ENCODE results near the gene KATNAL1. TPM values are rescaled to one million over a fixed set of nuclear protein-coding genes. Genes with fewer than 3 reads are reported as not detected.

Gene KATNAL1
- total and polyA plus RNA-seq, 12 donors: 1.5 to 17.9 (median 9.4) TPM

DNA sequence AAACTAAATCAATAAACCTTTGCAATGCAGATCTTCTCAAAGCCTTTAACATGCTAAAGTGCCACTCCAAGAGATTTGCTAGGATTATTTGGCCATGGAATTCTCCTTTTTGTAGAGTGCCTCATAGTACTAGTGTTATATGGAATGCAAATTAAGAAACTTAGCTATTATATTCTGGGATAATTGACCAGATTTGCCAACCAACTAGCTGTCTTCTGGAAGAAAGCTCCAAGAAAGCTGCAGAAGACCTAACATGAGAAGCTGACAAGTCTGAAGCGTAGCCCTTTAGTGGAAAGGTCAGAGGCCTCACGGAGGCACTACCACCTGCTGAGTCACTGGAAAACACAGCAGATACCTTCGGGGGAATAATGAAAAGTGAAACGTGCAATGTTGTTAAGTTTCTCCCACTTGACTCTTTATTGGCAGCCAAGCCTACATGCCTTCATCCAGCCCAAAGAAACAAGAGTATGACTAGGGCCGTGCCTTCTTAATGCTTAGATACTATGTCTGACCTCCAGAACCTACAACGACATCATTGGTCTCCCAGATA, 29.8 kb upstream of the KATNAL1 start:
- Histone ChIP-seq H3K9me3 (replicated peaks in 1 of 3) (no peaks in the 10 kb centered on the region), H3K27me3 (no peaks in the 10 kb centered on the region), H3K36me3 (replicated peaks in 1 of 2) (no peaks in the 10 kb centered on the region), H3K4me3 (no peak overlapping the region), H3K4me1 (replicated peaks in 1 of 2) (peaks cover 16 to 37% of the 10 kb centered on the region in 2 donors), H3K27ac (no peak overlapping the region)
- intact Hi-C loops (cut with DNase I): no loop called here
- DNase-seq: no peak
- no peak for TF ChIP-seq CTCF (IDR thresholded peaks at IDR 0.05)
- TF ChIP-seq POLR2A (IDR thresholded peaks at IDR 0.05): no peak
- WGBS, 4 donors: 86 to 89% (median 88%) methylated on average over 6 of the region's 6 CpGs

- H3K27me3 ChIP-seq: no peaks in the 10 kb centered on the region
- H3K36me3 ChIP-seq (replicated peaks in 1 of 2): no peaks in the 10 kb centered on the region
- no peak overlapping the region for H3K4me3 ChIP-seq
- TF ChIP-seq CTCF (IDR thresholded peaks at IDR 0.05) (peak; percentile 20 to 50 (median 32)), POLR2A (IDR thresholded peaks at IDR 0.05) (no peak)
- peaks cover 6 to 20% of the 10 kb centered on the region in 2 donors for H3K4me1 ChIP-seq (replicated peaks in 1 of 2)
- WGBS, 4 donors: 86 to 96% (median 88%) methylated on average over 12 to 13 of the region's 13 CpGs
- DNase-seq: no peak
- H3K27ac ChIP-seq: no peak overlapping the region
- H3K9me3 ChIP-seq (replicated peaks in 1 of 3): no peaks in the 10 kb centered on the region
- intact Hi-C loops (cut with DNase I): no loop called here
Measured at GRCh38 chr13:30334663-30335386, 27.5 kb upstream of the KATNAL1 start.

DNA sequence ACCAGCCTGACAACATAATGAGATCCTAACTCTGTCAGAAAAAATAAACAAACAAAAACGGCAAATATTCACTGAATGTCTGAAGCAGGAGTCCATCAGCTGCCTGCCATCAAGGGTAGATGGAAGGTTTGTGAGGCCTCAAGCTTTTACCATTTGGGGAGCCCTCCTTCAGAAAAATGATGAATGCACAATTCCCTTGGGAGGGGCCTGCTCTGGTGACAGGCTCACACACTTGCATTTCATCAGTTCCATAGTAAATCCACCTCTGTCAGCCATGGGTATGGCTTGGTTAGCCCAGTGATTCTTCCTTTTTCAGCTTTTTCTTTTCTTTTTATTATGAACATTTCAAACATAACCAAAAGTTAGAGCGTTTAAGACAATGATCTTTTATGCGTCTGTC, 26.3 kb upstream of the KATNAL1 start:
- TF ChIP-seq POLR2A (IDR thresholded peaks at IDR 0.05) (no peak), CTCF (IDR thresholded peaks at IDR 0.05) (no peak)
- no peak for DNase-seq
- Histone ChIP-seq H3K4me1 (replicated peaks in 1 of 2) (peaks cover under 1 to 10% of the 10 kb centered on the region in 2 donors), H3K9me3 (replicated peaks in 1 of 3) (no peaks in the 10 kb centered on the region), H3K27ac (no peak overlapping the region), H3K27me3 (no peaks in the 10 kb centered on the region), H3K4me3 (no peak overlapping the region), H3K36me3 (replicated peaks in 1 of 2) (no peaks in the 10 kb centered on the region)
- intact Hi-C loops (cut with DNase I): no loop called here
- WGBS, 4 donors: 73 to 86% (median 79%) methylated on average over 3 of the region's 3 CpGs

DNA sequence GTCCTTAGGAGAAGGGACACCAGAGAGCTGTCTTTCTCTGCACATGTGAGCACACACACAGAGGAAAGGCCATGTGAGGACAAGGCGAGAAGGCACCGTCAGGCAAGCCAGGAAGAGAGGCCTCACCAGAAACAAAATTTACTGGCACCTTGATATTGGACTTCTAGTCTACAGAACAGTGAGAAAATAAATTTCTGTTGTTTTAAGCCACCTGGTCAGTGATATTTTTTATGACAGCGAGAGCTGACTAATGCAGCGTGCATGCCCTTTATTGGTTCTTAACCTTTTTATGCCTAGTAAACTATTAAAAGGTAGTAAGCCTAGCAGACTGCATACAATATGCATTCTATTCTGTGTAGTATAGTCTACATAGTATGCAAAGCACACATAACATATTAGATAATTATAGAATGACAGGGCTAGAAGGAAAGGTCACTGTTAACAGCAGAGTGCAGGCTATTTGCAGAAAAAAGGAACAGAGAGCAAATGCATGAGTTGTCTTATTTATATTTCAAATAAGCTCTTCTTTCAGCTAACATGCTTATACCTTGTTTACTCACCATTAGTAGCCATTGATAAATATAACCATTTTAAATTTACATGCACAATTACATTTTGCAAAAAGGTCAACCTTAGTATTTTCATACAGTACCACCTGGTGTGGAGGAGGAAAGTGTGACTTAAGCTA, 25.2 kb upstream of the KATNAL1 start:
- no peak overlapping the region for H3K27ac ChIP-seq
- intact Hi-C loops (cut with DNase I): no loop called here

More for the DNA sequence above, 25.2 kb upstream of the KATNAL1 start:
- DNase-seq: peak in 1 of 7 donors; percentile 20
- Histone ChIP-seq H3K36me3 (replicated peaks in 1 of 2) (no peaks in the 10 kb centered on the region), H3K4me3 (no peak overlapping the region), H3K9me3 (replicated peaks in 1 of 3) (no peaks in the 10 kb centered on the region), H3K4me1 (replicated peaks in 1 of 2) (peaks cover 0 to 5% of the 10 kb centered on the region in 2 donors), H3K27me3 (no peaks in the 10 kb centered on the region)
- 70 to 91% (median 74%) methylated on average over 4 of the region's 4 CpGs for WGBS, 4 donors
- TF ChIP-seq POLR2A (IDR thresholded peaks at IDR 0.05): no peak
- TF ChIP-seq CTCF (IDR thresholded peaks at IDR 0.05): no peak
